ENCODE data around the gene SGF29. TPM values are rescaled to one million over a fixed set of nuclear protein-coding genes. Genes with fewer than 3 reads are reported as not detected.
"Not testable (repeated sequence)": the region's sequence is repeated elsewhere in the genome, so short reads cannot be mapped to it uniquely, and the experiment has no call there.

The SGF29 gene
- total RNA-seq, 1 experiment from 2014 or later: 44.7 TPM

DNA sequence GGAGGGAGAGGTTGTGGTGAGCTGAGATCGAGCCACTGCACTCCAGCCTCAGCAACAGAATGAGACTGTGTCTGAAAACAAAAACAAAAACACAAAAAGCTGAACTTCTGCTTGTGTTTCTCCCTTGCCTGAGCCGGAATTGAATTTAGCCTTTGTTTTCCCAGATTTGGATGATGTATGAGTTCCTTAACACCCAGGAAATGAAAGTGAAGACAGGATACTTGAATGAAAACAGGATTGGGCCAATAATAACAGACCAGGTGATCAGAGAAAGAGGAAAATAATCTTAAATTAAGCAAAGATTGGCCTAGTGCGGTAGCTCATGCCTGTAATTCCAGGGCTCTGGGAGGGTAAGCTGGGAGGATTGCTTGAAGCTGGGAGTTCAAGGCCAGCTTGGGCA lies 13.4 kb upstream of the SGF29 start:
- Histone ChIP-seq H3K9ac (ENCODE audit: low read length) (no peak overlapping the region), H3K9me2 (replicated peaks; ENCODE audit: insufficient read depth, low read length) (no peaks in the 10 kb centered on the region), H4K20me1 (ENCODE audit: insufficient read depth, low read depth, low read length) (no peaks in the 10 kb centered on the region), H3K9me3 (ENCODE audit: low read length) (no peaks in the 10 kb centered on the region), H3K4me1 (ENCODE audit: low read length) (no peaks in the 10 kb centered on the region), H3K4me3 (ENCODE audit: low read length) (no peak overlapping the region), H3K36me3 (ENCODE audit: insufficient read depth, low read length) (no peaks in the 10 kb centered on the region), H3K27ac (ENCODE audit: low read length) (no peak overlapping the region), H3K27me3 (ENCODE audit: low read length) (no peaks in the 10 kb centered on the region), H2AFZ (ENCODE audit: low read length) (no peak overlapping the region), H3K79me2 (ENCODE audit: low read length) (no peaks in the 10 kb centered on the region), H3K4me2 (ENCODE audit: low read depth, low read length, poor library complexity, severe bottlenecking) (no peak overlapping the region)
- no peak for DNase-seq

DNA sequence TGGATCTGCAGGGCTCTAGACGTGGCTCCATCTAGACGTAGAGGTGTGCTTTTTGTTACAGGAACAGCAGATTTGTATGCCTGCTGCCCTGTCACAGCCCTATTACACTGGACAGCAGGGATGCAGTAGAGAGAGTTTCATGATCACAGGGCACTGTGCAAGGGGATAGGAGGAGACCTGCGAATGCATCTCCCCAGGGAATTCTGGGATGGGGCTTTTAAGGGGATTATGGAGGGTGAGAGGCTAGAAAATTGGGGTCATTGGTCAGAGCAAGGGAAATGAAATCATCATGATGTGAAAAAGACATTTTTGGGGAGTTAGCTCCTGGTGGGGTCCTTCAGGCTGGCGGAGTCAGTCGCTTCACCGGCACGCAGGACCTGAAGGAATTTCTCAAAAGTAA lies 11.1 kb upstream of the SGF29 start:
- no peak overlapping the region for H2AFZ ChIP-seq (ENCODE audit: low read length)
- H3K27ac ChIP-seq (ENCODE audit: low read length): no peak overlapping the region
- no peak overlapping the region for H3K4me2 ChIP-seq (ENCODE audit: low read depth, low read length, poor library complexity, severe bottlenecking)

DNA sequence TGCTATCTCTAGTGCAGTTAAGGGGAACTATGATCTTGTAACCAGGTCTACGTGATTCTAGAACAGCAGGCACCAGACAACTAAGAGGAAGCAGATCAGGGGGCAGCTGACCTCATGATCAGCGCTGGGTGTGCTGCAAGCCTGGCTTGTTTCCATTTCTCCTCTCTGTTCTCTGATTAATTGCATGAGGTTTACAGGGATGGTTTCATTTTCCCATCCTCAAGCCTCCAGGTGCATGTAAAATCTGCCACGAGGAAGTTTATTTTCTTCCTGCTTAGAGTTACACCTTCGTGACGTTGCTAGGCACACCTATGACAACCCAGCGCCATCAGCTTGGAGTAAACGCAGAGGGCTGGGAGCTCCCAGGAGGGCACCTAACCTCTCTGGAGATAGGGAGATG lies 10.6 kb upstream of the SGF29 start:
- Histone ChIP-seq H3K9ac (ENCODE audit: low read length) (no peak overlapping the region), H3K36me3 (ENCODE audit: insufficient read depth, low read length) (no peaks in the 10 kb centered on the region), H3K4me1 (ENCODE audit: low read length) (no peaks in the 10 kb centered on the region), H3K79me2 (ENCODE audit: low read length) (no peaks in the 10 kb centered on the region), H3K4me2 (ENCODE audit: low read depth, low read length, poor library complexity, severe bottlenecking) (no peak overlapping the region), H3K4me3 (ENCODE audit: low read length) (no peak overlapping the region), H3K9me2 (replicated peaks; ENCODE audit: insufficient read depth, low read length) (no peaks in the 10 kb centered on the region), H3K27ac (ENCODE audit: low read length) (no peak overlapping the region), H2AFZ (ENCODE audit: low read length) (0 out of 2 replicates have a peak overlapping the region, but pooled peaks have one; percentile 11), H3K27me3 (ENCODE audit: low read length) (no peaks in the 10 kb centered on the region), H4K20me1 (ENCODE audit: insufficient read depth, low read depth, low read length) (no peaks in the 10 kb centered on the region), H3K9me3 (ENCODE audit: low read length) (no peaks in the 10 kb centered on the region)
- DNase-seq: peak; percentile 55

More for the DNA sequence above, 11.1 kb upstream of the SGF29 start:
- H3K9me2 ChIP-seq (replicated peaks; ENCODE audit: insufficient read depth, low read length): no peaks in the 10 kb centered on the region
- no peak overlapping the region for H3K4me3 ChIP-seq (ENCODE audit: low read length)
- no peak for DNase-seq
- no peaks in the 10 kb centered on the region for H3K9me3 ChIP-seq (ENCODE audit: low read length)
- H3K4me1 ChIP-seq (ENCODE audit: low read length): no peaks in the 10 kb centered on the region
- no peaks in the 10 kb centered on the region for H3K27me3 ChIP-seq (ENCODE audit: low read length)
- no peaks in the 10 kb centered on the region for H3K79me2 ChIP-seq (ENCODE audit: low read length)
- no peak overlapping the region for H3K9ac ChIP-seq (ENCODE audit: low read length)
- H3K36me3 ChIP-seq (ENCODE audit: insufficient read depth, low read length): no peaks in the 10 kb centered on the region
- H4K20me1 ChIP-seq (ENCODE audit: insufficient read depth, low read depth, low read length): no peaks in the 10 kb centered on the region

- Histone ChIP-seq H3K9me2 (replicated peaks; ENCODE audit: insufficient read depth, low read length) (no peaks in the 10 kb centered on the region), H2AFZ (ENCODE audit: low read length) (no peak overlapping the region), H3K79me2 (ENCODE audit: low read length) (no peaks in the 10 kb centered on the region), H3K9ac (ENCODE audit: low read length) (no peak overlapping the region), H3K36me3 (ENCODE audit: insufficient read depth, low read length) (no peaks in the 10 kb centered on the region), H3K9me3 (ENCODE audit: low read length) (no peaks in the 10 kb centered on the region), H3K4me3 (ENCODE audit: low read length) (no peak overlapping the region), H4K20me1 (ENCODE audit: insufficient read depth, low read depth, low read length) (no peaks in the 10 kb centered on the region), H3K27me3 (ENCODE audit: low read length) (no peaks in the 10 kb centered on the region), H3K4me2 (ENCODE audit: low read depth, low read length, poor library complexity, severe bottlenecking) (no peak overlapping the region), H3K4me1 (ENCODE audit: low read length) (peaks cover 7% of the 10 kb centered on the region), H3K27ac (ENCODE audit: low read length) (no peak overlapping the region)
- no peak for DNase-seq
These were observed 8.7 kb upstream of the SGF29 start for GRCh38 chr16:28544998-28545397.

DNA sequence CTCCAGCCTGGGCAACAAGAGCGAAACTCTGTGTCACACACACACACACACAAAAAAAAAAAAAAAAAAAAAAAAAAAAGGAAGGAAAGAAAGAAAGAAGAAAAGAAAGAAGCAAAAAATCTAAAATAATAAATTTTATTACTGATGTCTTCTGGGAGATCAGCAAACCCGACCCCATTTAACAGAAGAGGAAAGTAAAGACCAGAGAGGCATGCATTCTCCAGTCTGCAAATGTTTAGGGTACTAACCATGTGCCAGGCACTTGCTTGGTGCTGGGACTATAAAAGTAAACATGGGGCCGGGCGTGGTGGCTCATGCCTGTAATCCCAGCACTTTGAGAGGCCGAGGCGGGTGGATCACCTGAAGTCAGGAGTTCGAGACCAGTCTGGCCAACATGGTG lies 7.8 kb upstream of the SGF29 start:
- not testable (repeated sequence) for DNase-seq; H3K36me3 ChIP-seq (ENCODE audit: insufficient read depth, low read length); H3K4me2 ChIP-seq (ENCODE audit: low read depth, low read length, poor library complexity, severe bottlenecking); H4K20me1 ChIP-seq (ENCODE audit: insufficient read depth, low read depth, low read length); H3K9me3 ChIP-seq (ENCODE audit: low read length); H3K4me1 ChIP-seq (ENCODE audit: low read length); H3K27ac ChIP-seq (ENCODE audit: low read length); H3K9me2 ChIP-seq (replicated peaks; ENCODE audit: insufficient read depth, low read length); H2AFZ ChIP-seq (ENCODE audit: low read length); H3K4me3 ChIP-seq (ENCODE audit: low read length); H3K27me3 ChIP-seq (ENCODE audit: low read length); H3K9ac ChIP-seq (ENCODE audit: low read length); H3K79me2 ChIP-seq (ENCODE audit: low read length)

GRCh38 chr16:28546626-28547025 lies 7.1 kb upstream of the SGF29 start:
- peaks cover 7% of the 10 kb centered on the region for H3K4me1 ChIP-seq (ENCODE audit: low read length)
- no peaks in the 10 kb centered on the region for H4K20me1 ChIP-seq (ENCODE audit: insufficient read depth, low read depth, low read length)
- no peak overlapping the region for H2AFZ ChIP-seq (ENCODE audit: low read length)
- no peaks in the 10 kb centered on the region for H3K36me3 ChIP-seq (ENCODE audit: insufficient read depth, low read length)
- no peak overlapping the region for H3K9ac ChIP-seq (ENCODE audit: low read length)
- no peaks in the 10 kb centered on the region for H3K9me2 ChIP-seq (replicated peaks; ENCODE audit: insufficient read depth, low read length)
- H3K27me3 ChIP-seq (ENCODE audit: low read length): no peaks in the 10 kb centered on the region
- no peaks in the 10 kb centered on the region for H3K79me2 ChIP-seq (ENCODE audit: low read length)
- no peak overlapping the region for H3K4me2 ChIP-seq (ENCODE audit: low read depth, low read length, poor library complexity, severe bottlenecking)
- H3K27ac ChIP-seq (ENCODE audit: low read length): no peak overlapping the region
- no peak overlapping the region for H3K4me3 ChIP-seq (ENCODE audit: low read length)
- DNase-seq: no peak
- H3K9me3 ChIP-seq (ENCODE audit: low read length): no peaks in the 10 kb centered on the region

GRCh38 chr16:28548306-28548802 lies 5.4 kb upstream of the SGF29 start:
- no peaks in the 10 kb centered on the region for H3K9me2 ChIP-seq (replicated peaks; ENCODE audit: insufficient read depth, low read length)
- no peak overlapping the region for H3K9ac ChIP-seq (ENCODE audit: low read length)
- H3K79me2 ChIP-seq (ENCODE audit: low read length): no peaks in the 10 kb centered on the region
- H3K27ac ChIP-seq (ENCODE audit: low read length): no peak overlapping the region
- H3K9me3 ChIP-seq (ENCODE audit: low read length): no peaks in the 10 kb centered on the region
- no peak overlapping the region for H2AFZ ChIP-seq (ENCODE audit: low read length)
- no peaks in the 10 kb centered on the region for H3K27me3 ChIP-seq (ENCODE audit: low read length)
- H3K4me1 ChIP-seq (ENCODE audit: low read length): peaks cover 19% of the 10 kb centered on the region
- DNase-seq: no peak
- H3K4me2 ChIP-seq (ENCODE audit: low read depth, low read length, poor library complexity, severe bottlenecking): no peak overlapping the region
- no peak overlapping the region for H3K4me3 ChIP-seq (ENCODE audit: low read length)
- H4K20me1 ChIP-seq (ENCODE audit: insufficient read depth, low read depth, low read length): no peaks in the 10 kb centered on the region
- no peaks in the 10 kb centered on the region for H3K36me3 ChIP-seq (ENCODE audit: insufficient read depth, low read length)

DNA sequence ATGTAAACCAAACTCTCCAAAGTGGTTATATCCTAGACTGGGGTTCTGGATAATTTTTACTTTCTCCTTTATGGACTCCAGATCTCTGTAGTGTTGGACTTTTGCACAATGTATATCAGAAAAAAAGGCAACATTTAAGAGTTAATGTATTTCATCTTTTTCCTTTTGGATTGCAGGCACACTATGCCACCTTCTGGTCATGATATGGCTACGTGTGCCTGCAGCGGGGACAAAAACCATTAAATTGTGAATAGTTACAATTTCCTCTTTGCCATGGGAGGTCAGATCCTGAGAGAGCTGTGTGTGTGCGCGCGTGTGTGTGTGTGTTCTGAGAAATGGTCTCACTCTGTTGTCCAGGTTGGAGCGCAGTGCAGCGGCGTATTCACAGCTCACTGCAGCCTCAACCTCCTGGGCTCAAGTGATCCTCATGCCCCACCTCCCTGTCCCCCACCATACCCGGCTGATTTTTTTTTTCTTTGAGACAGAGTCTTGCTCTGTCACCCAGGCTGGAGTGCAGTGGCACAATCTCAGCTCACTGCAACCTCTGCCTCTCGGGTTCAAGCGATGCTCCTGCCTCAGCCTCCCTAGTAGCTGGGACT lies 4.3 kb upstream of the SGF29 start:
- H2AFZ ChIP-seq (ENCODE audit: low read length): peak overlapping the region; percentile 67
- H3K4me1 ChIP-seq (ENCODE audit: low read length): peaks cover 23% of the 10 kb centered on the region
- H3K4me3 ChIP-seq (ENCODE audit: low read length): peak overlapping the region; percentile 27; the same call in 1 of the 2 replicates
- no peak overlapping the region for H3K27ac ChIP-seq (ENCODE audit: low read length)
- H3K36me3 ChIP-seq (ENCODE audit: insufficient read depth, low read length): no peaks in the 10 kb centered on the region
- no peaks in the 10 kb centered on the region for H3K9me3 ChIP-seq (ENCODE audit: low read length)
- H3K9ac ChIP-seq (ENCODE audit: low read length): peak overlapping the region; percentile 41
- H4K20me1 ChIP-seq (ENCODE audit: insufficient read depth, low read depth, low read length): no peaks in the 10 kb centered on the region
- peak; percentile 78 for DNase-seq
- H3K27me3 ChIP-seq (ENCODE audit: low read length): no peaks in the 10 kb centered on the region
- H3K79me2 ChIP-seq (ENCODE audit: low read length): peaks cover 1% of the 10 kb centered on the region
- H3K9me2 ChIP-seq (replicated peaks; ENCODE audit: insufficient read depth, low read length): no peaks in the 10 kb centered on the region
- peak overlapping the region; percentile 58 for H3K4me2 ChIP-seq (ENCODE audit: low read depth, low read length, poor library complexity, severe bottlenecking)
